PC-9 (cell line): ENCODE measurements around the gene IL17REL.

Experiments
- CTCF ChIP-seq: fragments of 200-600 bp; sonication (generic); conservative IDR thresholded peaks from 2 replicates; pipeline ENCODE4 v1.6.1; 2017; ENCODE audit warnings: mixed run types, antibody characterized with exemption, mild to moderate bottlenecking, moderate library complexity
- EZH2 ChIP-seq: fragments of 200-600 bp; sonication (generic); IDR thresholded peaks from 2 replicates; pipeline ENCODE4 v1.8.0; 2017; ENCODE audit warnings: antibody characterized with exemption, low read depth

GRCh38 chr22:50009765-50010675 is 2.5 kb downstream of the IL17REL start:
- no peak for TF ChIP-seq CTCF
- TF ChIP-seq EZH2, result no peak
